BE2C (cell line): Measurements from ENCODE around the gene NR4A1.

Experiments
- DNase-seq: peaks from one replicate; pipeline ENCODE4 v3.0.0-alpha.2; 2020
- H3K27me3 ChIP-seq: fragments of 250-450 bp; sonication (Bioruptor Pico); 2 replicates; pipeline ENCODE4 v1.5.1; 2020; ENCODE audit warnings: mild to moderate bottlenecking
- H3K36me3 ChIP-seq: fragments of 250-450 bp; sonication (Bioruptor Pico); 2 replicates; pipeline ENCODE4 v1.5.1; 2020; ENCODE audit warnings: mild to moderate bottlenecking
- H3K4me1 ChIP-seq: fragments of 250-450 bp; sonication (Bioruptor Pico); 2 replicates; pipeline ENCODE4 v1.5.1; 2020
- H3K4me3 ChIP-seq: 2 replicates; pipeline ENCODE4 v1.5.1; 2011; ENCODE audit warnings: low read depth, low read length
- H3K9me3 ChIP-seq: fragments of 250-450 bp; sonication (Bioruptor Pico); 2 replicates; pipeline ENCODE4 v1.5.1; 2020
- CTCF ChIP-seq: IDR thresholded peaks from 2 replicates; pipeline ENCODE4 v1.5.1; 2012; ENCODE audit warnings: mild to moderate bottlenecking, low read depth, low read length

NR4A1 gene

DNA sequence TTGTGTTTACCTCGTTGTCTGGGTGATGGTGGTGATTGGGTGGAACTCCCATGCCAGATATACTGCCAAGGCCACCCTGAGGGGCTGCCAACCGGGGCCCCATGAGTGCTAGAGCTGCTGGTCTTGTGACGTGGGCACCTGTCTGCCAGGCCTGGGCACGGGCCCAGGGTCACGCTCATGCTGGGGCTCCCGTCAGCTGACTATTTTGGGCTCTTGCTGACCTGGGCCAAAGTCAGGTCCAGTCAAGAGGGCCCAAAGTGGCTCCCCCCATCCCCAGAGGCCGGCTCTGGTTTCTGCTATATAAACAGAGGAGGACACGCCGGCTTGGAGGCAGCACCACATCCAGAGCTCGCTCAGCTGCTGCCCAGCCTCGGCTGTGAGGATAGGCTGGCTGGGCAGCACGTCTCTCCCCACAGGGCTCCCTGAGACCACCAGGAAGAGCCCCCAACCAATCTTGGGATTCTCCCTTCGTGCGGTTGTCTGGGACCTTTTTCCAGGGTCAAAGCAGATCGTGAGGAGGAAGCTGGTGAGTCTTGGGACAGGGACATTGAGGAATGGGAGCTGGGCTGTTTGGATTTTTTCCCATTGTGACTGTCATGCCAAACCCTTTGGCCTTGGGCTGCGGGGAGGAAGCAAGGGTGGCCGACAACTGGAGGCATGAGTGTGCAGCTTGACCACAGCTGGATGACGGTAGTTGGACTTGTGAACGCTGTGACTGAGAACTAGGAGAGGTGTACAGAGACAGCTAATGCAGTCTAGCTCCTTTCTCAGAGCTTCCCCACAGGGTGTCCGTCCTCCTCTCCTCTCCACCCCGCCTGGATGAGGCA is 7.6 kb upstream of the NR4A1 start:
- Histone ChIP-seq H3K4me1 (peaks cover 7% of the 10 kb centered on the region; the same call in 1 of the 2 replicates), H3K36me3 (peaks cover 9% of the 10 kb centered on the region), H3K27me3 (no peaks in the 10 kb centered on the region), H3K9me3 (no peaks in the 10 kb centered on the region), H3K4me3 (no peak overlapping the region)
- TF ChIP-seq CTCF, result no peak
- no peak for DNase-seq

GRCh38 chr12:52044292-52044983 is 6.8 kb upstream of the NR4A1 start:
- no peak overlapping the region for H3K4me3 ChIP-seq
- DNase-seq, result no peak
- no peaks in the 10 kb centered on the region for H3K27me3 ChIP-seq
- peaks cover 7% of the 10 kb centered on the region; the same call in 1 of the 2 replicates for H3K4me1 ChIP-seq
- no peaks in the 10 kb centered on the region for H3K9me3 ChIP-seq
- peaks cover 9% of the 10 kb centered on the region for H3K36me3 ChIP-seq
- no peak for TF ChIP-seq CTCF

- H3K4me1 ChIP-seq, result peaks cover 7% of the 10 kb centered on the region; the same call in 1 of the 2 replicates
- H3K9me3 ChIP-seq, result no peaks in the 10 kb centered on the region
- H3K4me3 ChIP-seq, result no peak overlapping the region
- TF ChIP-seq CTCF, result no peak
- H3K36me3 ChIP-seq, result peaks cover 9% of the 10 kb centered on the region
- H3K27me3 ChIP-seq, result no peaks in the 10 kb centered on the region
- no peak for DNase-seq
Measured at GRCh38 chr12:52045794-52046199, 5.4 kb upstream of the NR4A1 start.

DNA sequence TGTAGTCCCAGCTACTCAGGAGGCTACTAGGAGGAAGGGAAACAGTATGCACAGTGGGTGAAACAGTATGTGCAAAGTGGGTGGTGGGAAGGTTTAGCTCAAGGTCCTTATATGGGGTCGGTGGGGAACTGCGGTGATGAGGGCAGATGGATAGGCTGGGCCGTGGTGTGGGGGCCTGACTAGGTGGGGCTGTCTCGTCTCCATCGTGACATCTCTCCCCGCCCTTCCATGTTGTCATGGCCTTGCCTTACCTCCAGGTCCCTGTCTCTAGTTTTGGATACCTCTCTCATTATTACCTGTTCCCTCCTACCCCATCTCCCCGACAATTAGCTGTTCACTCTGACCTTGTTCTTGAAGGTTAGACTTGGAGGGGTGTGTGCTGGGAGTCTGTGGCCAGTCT is 4.4 kb upstream of the NR4A1 start:
- DNase-seq, result no peak
- no peak for TF ChIP-seq CTCF
- Histone ChIP-seq H3K4me1 (peaks cover 6% of the 10 kb centered on the region; the same call in 1 of the 2 replicates), H3K4me3 (no peak overlapping the region), H3K36me3 (peaks cover 9% of the 10 kb centered on the region), H3K9me3 (no peaks in the 10 kb centered on the region), H3K27me3 (no peaks in the 10 kb centered on the region)

DNA sequence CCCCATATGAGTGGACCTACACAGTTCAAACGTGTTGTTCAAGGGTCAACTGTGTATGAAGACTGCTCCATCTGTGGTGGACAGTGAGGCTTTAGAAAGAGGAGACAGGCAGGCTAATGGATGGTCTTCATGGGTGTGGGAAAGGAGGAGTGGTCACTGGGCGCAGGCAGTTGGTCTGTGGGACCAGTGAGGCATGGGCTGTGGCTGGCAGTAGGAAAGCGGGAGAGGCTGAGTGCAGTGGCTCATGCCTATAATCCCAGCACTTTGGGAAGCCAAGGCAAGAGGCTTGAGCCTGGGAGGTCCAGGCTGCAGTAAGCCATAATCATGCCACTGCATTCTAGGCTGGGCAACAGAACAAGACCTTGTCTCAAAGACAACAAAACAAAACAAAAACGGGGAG is 2.0 kb upstream of the NR4A1 start:
- TF ChIP-seq CTCF, result no peak
- peaks cover 2% of the 10 kb centered on the region for H3K36me3 ChIP-seq
- no peak for DNase-seq
- peaks cover 6% of the 10 kb centered on the region; the same call in 1 of the 2 replicates for H3K4me1 ChIP-seq
- no peaks in the 10 kb centered on the region for H3K9me3 ChIP-seq
- no peaks in the 10 kb centered on the region for H3K27me3 ChIP-seq
- H3K4me3 ChIP-seq, result no peak overlapping the region

GRCh38 chr12:52049688-52050087 is 1.6 kb upstream of the NR4A1 start:
- no peak for DNase-seq
- Histone ChIP-seq H3K4me1 (peaks cover 6% of the 10 kb centered on the region; the same call in 1 of the 2 replicates), H3K9me3 (no peaks in the 10 kb centered on the region)

More at GRCh38 chr12:52049688-52050087, 1.6 kb upstream of the NR4A1 start:
- Histone ChIP-seq H3K27me3 (no peaks in the 10 kb centered on the region), H3K36me3 (peaks cover 3% of the 10 kb centered on the region), H3K4me3 (no peak overlapping the region)
- TF ChIP-seq CTCF, result no peak
